HepG2 (cell line): ENCODE results near the gene MXRA8. TPM values are rescaled to one million over a fixed set of nuclear protein-coding genes. Genes with fewer than 3 reads are reported as not detected.
A peak's percentile ranks its signal among the peaks of the same experiment; 100 is the strongest.

Experiments used
- AGO1 ChIP-seq: fragments of 200-400 bp; formaldehyde crosslinking; IDR thresholded peaks from 2 replicates; pipeline ENCODE4 v1.6.1; 2017; ENCODE audit warnings: mild to moderate bottlenecking, low read depth, low read length, moderate library complexity; ENCODE audit not compliant: poor library complexity, severe bottlenecking
- AHR ChIP-seq: IDR thresholded peaks from 2 replicates; pipeline ENCODE4 v1.6.1; 2018; ENCODE audit warnings: missing genetic modification reagents, missing compliant biosample characterization
- HNRNPK ChIP-seq: fragments of 200-400 bp; formaldehyde crosslinking; IDR thresholded peaks from 2 replicates; pipeline ENCODE4 v1.6.1; 2018; ENCODE audit warnings: low read length, low read depth, moderate library complexity, mild to moderate bottlenecking; ENCODE audit not compliant: poor library complexity, severe bottlenecking
- ZNF646 ChIP-seq: sonication (generic); formaldehyde crosslinking; IDR thresholded peaks from 2 replicates; pipeline ENCODE4 v1.9.0; 2021; ENCODE audit warnings: mild to moderate bottlenecking, missing genetic modification reagents
- ZNF687 ChIP-seq: sonication (generic); formaldehyde crosslinking; IDR thresholded peaks from 2 replicates; pipeline ENCODE4 v1.5.1; 2020; ENCODE audit warnings: mild to moderate bottlenecking, missing genetic modification reagents, moderate library complexity
- ZNF761 ChIP-seq: sonication (generic); formaldehyde crosslinking; conservative IDR thresholded peaks from 2 replicates; pipeline ENCODE4 v1.4.0; 2020; ENCODE audit warnings: mild to moderate bottlenecking, missing genetic modification reagents
- ZNF780A ChIP-seq: sonication (generic); formaldehyde crosslinking; IDR thresholded peaks from 2 replicates; pipeline ENCODE4 v1.8.0; 2022; ENCODE audit warnings: mild to moderate bottlenecking, missing genetic modification reagents, moderate library complexity
- polyA plus RNA-seq, 8 experiments: library from polyadenylated mRNA; depleted of rRNA in 3 of 8; stranded (reverse) in 7 of 8; unstranded in 1 of 8; fragments of >200 nt; fragmentation: Illumina TruSeq in 4 of 8; extraction: Trizol in 4 of 8; gene quantifications; 2 replicates each; pipeline versions ENCODE4 v1.2.1 to v1.2.3, GENCODE V29; 2011 to 2016; ENCODE audit warnings: low read depth in 4 of 8, missing spikeins in 1 of 8, mixed read lengths in 1 of 8; ENCODE audit not compliant: insufficient read depth in 1 of 8
- total RNA-seq, 5 experiments: library from RNA; depleted of rRNA; stranded (reverse); fragments of >200 nt; fragmentation: Illumina TruSeq; extraction: Trizol; gene quantifications; 2 replicates each; pipeline ENCODE4 v1.2.3, GENCODE V29; 2016; ENCODE audit warnings: low read depth in 1 of 5
- TF ChIP-seq, protein P1 (sequence below), 2 experiments: sonication (generic) in 1 of 2; formaldehyde crosslinking in 1 of 2; IDR thresholded peaks; 2 replicates each; pipeline versions ENCODE4 v1.4.0 to v1.6.1; 2016 to 2020; ENCODE audit warnings: borderline replicate concordance in 1 of 2, low read depth in 1 of 2, mild to moderate bottlenecking in 1 of 2, missing genetic modification reagents in 1 of 2
- TF ChIP-seq, protein P2 (sequence below): sonication (generic); formaldehyde crosslinking; IDR thresholded peaks from 2 replicates; pipeline ENCODE4 v1.8.0; 2022; ENCODE audit warnings: missing genetic modification reagents, mild to moderate bottlenecking, inconsistent platforms, borderline replicate concordance

The MXRA8 gene
- total and polyA plus RNA-seq, 2 of the 13 experiments (the other 11 are each of a cell fraction or from before 2014, with no cell fraction given) = 19.8 to 44.8 TPM

- TF ChIP-seq ZNF687 (CRISPR knock-in tag) (peak; percentile 68), ZNF646 (no peak), ZNF780A (0 out of 2 replicates have a peak, but pooled peaks have one; percentile 30), AGO1 (peak; percentile 92), HNRNPK (no peak), ZNF761 (CRISPR knock-in tag) (no peak), AHR (CRISPR knock-in tag) (0 out of 2 replicates have a peak, but pooled peaks have one; percentile 27)
- TF ChIP-seq, protein P1, sequence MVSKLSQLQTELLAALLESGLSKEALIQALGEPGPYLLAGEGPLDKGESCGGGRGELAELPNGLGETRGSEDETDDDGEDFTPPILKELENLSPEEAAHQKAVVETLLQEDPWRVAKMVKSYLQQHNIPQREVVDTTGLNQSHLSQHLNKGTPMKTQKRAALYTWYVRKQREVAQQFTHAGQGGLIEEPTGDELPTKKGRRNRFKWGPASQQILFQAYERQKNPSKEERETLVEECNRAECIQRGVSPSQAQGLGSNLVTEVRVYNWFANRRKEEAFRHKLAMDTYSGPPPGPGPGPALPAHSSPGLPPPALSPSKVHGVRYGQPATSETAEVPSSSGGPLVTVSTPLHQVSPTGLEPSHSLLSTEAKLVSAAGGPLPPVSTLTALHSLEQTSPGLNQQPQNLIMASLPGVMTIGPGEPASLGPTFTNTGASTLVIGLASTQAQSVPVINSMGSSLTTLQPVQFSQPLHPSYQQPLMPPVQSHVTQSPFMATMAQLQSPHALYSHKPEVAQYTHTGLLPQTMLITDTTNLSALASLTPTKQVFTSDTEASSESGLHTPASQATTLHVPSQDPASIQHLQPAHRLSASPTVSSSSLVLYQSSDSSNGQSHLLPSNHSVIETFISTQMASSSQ (IDR thresholded peaks at IDR 0.05; ENCODE audit: low read depth) = no peak
- TF ChIP-seq, protein P1 (CRISPR knock-in tag; IDR thresholded peaks at IDR 0.05; ENCODE audit: borderline replicate concordance) = peak; percentile 17; the same call in 1 of the 2 replicates
- TF ChIP-seq, protein P2, sequence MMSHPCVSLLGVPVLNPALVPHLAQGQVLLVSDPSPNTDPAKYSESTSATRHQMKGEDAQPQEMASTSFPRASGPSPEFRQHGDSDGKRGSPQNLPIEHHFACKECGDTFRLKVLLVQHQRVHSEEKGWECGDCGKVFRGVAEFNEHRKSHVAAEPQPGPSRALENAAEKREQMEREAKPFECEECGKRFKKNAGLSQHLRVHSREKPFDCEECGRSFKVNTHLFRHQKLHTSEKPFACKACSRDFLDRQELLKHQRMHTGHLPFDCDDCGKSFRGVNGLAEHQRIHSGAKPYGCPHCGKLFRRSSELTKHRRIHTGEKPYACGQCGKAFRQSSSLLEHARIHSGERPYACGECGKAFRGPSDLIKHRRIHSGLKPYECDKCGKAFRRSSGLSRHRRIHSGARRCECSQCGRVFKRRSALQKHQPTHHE (CRISPR knock-in tag) = 0 out of 2 replicates have a peak, but pooled peaks have one; percentile 31
Measured at GRCh38 chr1:1331068-1331965, 27.0 kb downstream of the MXRA8 start, which contains the start of gene TAS1R3 (continued).
